ENCODE measurements around the gene SEPTIN5. TPM values are rescaled to one million over a fixed set of nuclear protein-coding genes. Genes with fewer than 3 reads are reported as not detected.

SEPTIN5 gene
- total and polyA plus RNA-seq, 8 donors: 4.2 to 53.4 (median 7.9) TPM

GRCh38 chr22:19745155-19746101 lies 31.1 kb downstream of the SEPTIN5 start:
- Histone ChIP-seq H3K4me1 (no peaks in the 10 kb centered on the region), H3K36me3 (no peaks in the 10 kb centered on the region), H3K27me3 (no peaks in the 10 kb centered on the region), H3K4me3 (no peak overlapping the region), H3K27ac (no peak overlapping the region), H3K9me3 (no peaks in the 10 kb centered on the region)
- DNase-seq (no peak), ATAC-seq (no peak), FAIRE-seq (no peak)
- intact Hi-C loops (cut with DNase I): no loop called here
- 70 to 75% methylated on average over 23 to 24 of the region's 24 CpGs for WGBS, 2 donors
- TF ChIP-seq, protein P1, sequence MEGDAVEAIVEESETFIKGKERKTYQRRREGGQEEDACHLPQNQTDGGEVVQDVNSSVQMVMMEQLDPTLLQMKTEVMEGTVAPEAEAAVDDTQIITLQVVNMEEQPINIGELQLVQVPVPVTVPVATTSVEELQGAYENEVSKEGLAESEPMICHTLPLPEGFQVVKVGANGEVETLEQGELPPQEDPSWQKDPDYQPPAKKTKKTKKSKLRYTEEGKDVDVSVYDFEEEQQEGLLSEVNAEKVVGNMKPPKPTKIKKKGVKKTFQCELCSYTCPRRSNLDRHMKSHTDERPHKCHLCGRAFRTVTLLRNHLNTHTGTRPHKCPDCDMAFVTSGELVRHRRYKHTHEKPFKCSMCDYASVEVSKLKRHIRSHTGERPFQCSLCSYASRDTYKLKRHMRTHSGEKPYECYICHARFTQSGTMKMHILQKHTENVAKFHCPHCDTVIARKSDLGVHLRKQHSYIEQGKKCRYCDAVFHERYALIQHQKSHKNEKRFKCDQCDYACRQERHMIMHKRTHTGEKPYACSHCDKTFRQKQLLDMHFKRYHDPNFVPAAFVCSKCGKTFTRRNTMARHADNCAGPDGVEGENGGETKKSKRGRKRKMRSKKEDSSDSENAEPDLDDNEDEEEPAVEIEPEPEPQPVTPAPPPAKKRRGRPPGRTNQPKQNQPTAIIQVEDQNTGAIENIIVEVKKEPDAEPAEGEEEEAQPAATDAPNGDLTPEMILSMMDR (IDR thresholded peaks at IDR 0.05): no peak

DNA sequence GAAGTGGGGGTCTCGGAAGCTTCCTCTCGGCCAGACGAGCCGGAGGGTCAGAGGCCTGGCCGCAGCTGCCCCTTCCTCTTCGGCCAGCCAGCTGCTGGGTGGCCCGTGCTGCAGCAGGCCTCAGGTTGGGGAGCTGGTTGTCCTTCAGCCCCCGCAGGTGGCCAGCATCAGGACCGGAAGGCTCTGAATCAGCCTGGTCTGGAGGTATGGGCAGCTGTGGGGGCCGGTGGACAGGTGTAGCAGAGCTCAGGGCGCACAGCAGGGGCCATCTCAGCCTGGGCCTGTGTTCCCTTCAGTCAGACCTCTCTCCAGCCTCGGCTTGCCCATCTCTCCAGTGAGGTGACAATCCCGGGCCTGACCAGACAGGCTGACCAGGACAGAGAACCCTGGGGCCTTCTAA lies 32.4 kb downstream of the SEPTIN5 start:
- DNase-seq (no peak), ATAC-seq (no peak), FAIRE-seq (no peak)
- 78 to 88% methylated on average over 11 to 13 of the region's 13 CpGs for WGBS, 2 donors
- intact Hi-C loops (cut with DNase I): no loop called here
- Histone ChIP-seq H3K36me3 (no peaks in the 10 kb centered on the region), H3K27me3 (no peaks in the 10 kb centered on the region), H3K4me3 (no peak overlapping the region), H3K9me3 (no peaks in the 10 kb centered on the region), H3K4me1 (no peaks in the 10 kb centered on the region), H3K27ac (no peak overlapping the region)
- TF ChIP-seq, protein P1 (IDR thresholded peaks at IDR 0.05): no peak

DNA sequence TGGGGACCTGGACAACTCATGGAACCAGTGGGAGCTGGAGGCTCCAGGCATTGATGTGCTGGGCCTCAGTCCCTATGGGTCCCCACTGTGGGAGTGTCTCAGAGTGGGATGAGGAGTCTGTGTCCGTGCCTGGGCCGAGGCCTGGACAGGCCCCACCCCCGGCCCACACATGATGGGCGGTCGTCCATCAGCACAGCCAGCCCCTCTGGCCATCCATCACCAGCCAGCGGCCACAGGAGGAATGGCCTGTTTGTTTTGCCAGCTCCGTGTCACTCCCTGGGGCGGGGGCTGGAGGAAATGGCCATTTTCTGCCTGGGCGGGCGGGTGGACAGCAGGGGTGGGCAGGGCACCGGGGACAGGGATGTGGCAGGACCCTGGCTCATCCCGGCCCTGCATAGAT lies 33.2 kb downstream of the SEPTIN5 start:
- Histone ChIP-seq H3K4me3 (no peak overlapping the region), H3K9me3 (no peaks in the 10 kb centered on the region), H3K4me1 (no peaks in the 10 kb centered on the region), H3K36me3 (no peaks in the 10 kb centered on the region), H3K27ac (no peak overlapping the region), H3K27me3 (no peaks in the 10 kb centered on the region)
- 65 to 75% methylated on average over 12 of the region's 12 CpGs for WGBS, 2 donors
- TF ChIP-seq, protein P1 (IDR thresholded peaks at IDR 0.05): no peak
- no peak for ATAC-seq
- DNase-seq: no peak
- FAIRE-seq: no peak
- intact Hi-C loops (cut with DNase I): no loop called here

GRCh38 chr22:19748139-19748538 lies 33.8 kb downstream of the SEPTIN5 start:
- H3K9me3 ChIP-seq: no peaks in the 10 kb centered on the region
- no peaks in the 10 kb centered on the region for H3K27me3 ChIP-seq
- no peak overlapping the region for H3K4me3 ChIP-seq
- DNase-seq (no peak), FAIRE-seq (no peak), ATAC-seq (no peak)
- TF ChIP-seq, protein P1 (IDR thresholded peaks at IDR 0.05): no peak
- WGBS, 2 donors: 57 to 68% methylated on average over 4 of the region's 4 CpGs
- H3K27ac ChIP-seq: no peak overlapping the region
- H3K36me3 ChIP-seq: no peaks in the 10 kb centered on the region
- intact Hi-C loops (cut with DNase I): no loop called here
- no peaks in the 10 kb centered on the region for H3K4me1 ChIP-seq
